Skeletal muscle tissue (tissue), 4 donors: Measurements from ENCODE around the gene BIRC7. TPM values are rescaled to one million over a fixed set of nuclear protein-coding genes. Genes with fewer than 3 reads are reported as not detected.

Experiments used
- H3K27ac ChIP-seq: one replicate; pipeline ENCODE4 v1.7.0; 2013; ENCODE audit warnings: mild to moderate bottlenecking, low read depth, low read length, inconsistent platforms
- H3K27me3 ChIP-seq, 3 donors: one replicate each; pipeline ENCODE4 v1.7.0; 2013; ENCODE audit warnings: low read length in 3 of 3; ENCODE audit not compliant: control insufficient read depth in 3 of 3, insufficient read depth in 3 of 3
- H3K36me3 ChIP-seq, 3 donors: one replicate each; pipeline ENCODE4 v1.7.0; 2013; ENCODE audit warnings: low read length in 3 of 3; ENCODE audit not compliant: control insufficient read depth in 3 of 3, insufficient read depth in 3 of 3
- H3K4me1 ChIP-seq, 3 donors: one replicate each; pipeline ENCODE4 v1.7.0; 2013; ENCODE audit warnings: low read length in 3 of 3, mild to moderate bottlenecking in 3 of 3; ENCODE audit not compliant: control insufficient read depth in 3 of 3, insufficient read depth in 3 of 3
- H3K4me3 ChIP-seq, 3 donors: one replicate each; pipeline ENCODE4 v1.7.0; 2013; ENCODE audit warnings: low read length in 3 of 3
- H3K9ac ChIP-seq, 3 donors: one replicate each; pipeline ENCODE4 v1.7.0; 2013; ENCODE audit warnings: low read length in 3 of 3, mild to moderate bottlenecking in 3 of 3, moderate library complexity in 2 of 3, low read depth in 1 of 3
- H3K9me3 ChIP-seq, 3 donors: one replicate each; pipeline ENCODE4 v1.7.0; 2013; ENCODE audit warnings: low read length in 3 of 3; ENCODE audit not compliant: control insufficient read depth in 3 of 3
- total RNA-seq: library from RNA; depleted of rRNA; stranded (reverse); fragments of >200 nt; gene quantifications from one replicate; pipeline ENCODE4 v1.2.3, GENCODE V29; 2014
- donor health status: Osteomylitis.

Gene BIRC7
- total RNA-seq, 1 donor from 2014 or later, result not detected

DNA sequence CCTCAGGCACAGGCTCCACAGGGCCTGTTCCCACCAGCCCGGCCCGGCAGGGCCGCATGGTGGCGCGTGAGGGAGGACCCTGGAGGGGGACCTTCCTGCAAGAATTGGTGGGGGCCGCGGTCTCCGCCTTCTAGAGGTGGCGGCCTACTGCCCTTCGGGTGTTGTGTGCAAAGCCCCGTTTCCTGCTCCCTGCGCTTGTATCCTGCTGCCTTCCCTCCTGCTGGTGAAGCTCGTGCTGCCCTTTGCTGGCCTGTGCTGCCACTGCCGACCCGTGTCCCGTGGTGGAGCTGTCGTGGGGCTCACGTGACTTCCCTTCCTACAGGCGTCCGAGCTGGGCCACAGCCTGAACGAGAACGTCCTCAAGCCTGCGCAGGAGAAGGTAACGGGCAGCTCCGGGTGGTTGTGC, 48.8 kb downstream of the BIRC7 start:
- peaks cover 49 to 66% (median 56%) of the 10 kb centered on the region in 3 donors for H3K36me3 ChIP-seq

DNA sequence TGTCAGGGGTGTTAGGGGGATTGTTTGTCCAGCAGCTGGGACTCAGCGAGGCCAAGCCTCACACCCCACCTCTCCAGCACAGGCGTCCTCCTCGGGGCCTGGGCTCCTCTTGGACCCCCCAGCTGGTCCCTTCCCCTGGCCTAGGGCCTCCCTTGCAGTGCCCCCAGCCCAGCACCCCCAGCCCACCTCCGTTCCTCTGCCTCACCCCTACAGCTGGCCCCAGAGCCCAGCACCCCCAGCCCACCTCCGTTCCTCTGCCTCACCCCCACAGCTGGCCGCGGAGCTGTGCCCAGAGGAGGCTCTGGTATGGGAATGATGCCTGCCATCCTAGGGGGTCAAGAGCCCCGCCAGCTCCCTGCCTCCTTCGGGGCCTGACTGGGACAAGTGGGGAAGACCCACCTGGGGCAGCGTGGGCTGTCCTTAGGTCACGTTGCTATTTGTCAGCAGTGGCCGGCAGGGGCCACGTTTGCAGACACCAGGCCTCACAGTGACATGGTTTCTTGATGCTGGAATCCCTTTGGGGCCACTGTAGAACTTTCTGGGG, 49.3 kb downstream of the BIRC7 start:
- Histone ChIP-seq H3K36me3 (peaks cover 47 to 61% (median 55%) of the 10 kb centered on the region in 3 donors), H3K9ac (no peak overlapping the region), H3K9me3 (no peaks in the 10 kb centered on the region), H3K4me1 (no peaks in the 10 kb centered on the region), H3K27me3 (no peaks in the 10 kb centered on the region), H3K4me3 (no peak overlapping the region), H3K27ac (no peak overlapping the region)

More for the DNA sequence above, 48.8 kb downstream of the BIRC7 start:
- Histone ChIP-seq H3K27me3 (no peaks in the 10 kb centered on the region), H3K9me3 (no peaks in the 10 kb centered on the region), H3K9ac (no peak overlapping the region), H3K4me1 (no peaks in the 10 kb centered on the region), H3K4me3 (no peak overlapping the region), H3K27ac (no peak overlapping the region)

DNA sequence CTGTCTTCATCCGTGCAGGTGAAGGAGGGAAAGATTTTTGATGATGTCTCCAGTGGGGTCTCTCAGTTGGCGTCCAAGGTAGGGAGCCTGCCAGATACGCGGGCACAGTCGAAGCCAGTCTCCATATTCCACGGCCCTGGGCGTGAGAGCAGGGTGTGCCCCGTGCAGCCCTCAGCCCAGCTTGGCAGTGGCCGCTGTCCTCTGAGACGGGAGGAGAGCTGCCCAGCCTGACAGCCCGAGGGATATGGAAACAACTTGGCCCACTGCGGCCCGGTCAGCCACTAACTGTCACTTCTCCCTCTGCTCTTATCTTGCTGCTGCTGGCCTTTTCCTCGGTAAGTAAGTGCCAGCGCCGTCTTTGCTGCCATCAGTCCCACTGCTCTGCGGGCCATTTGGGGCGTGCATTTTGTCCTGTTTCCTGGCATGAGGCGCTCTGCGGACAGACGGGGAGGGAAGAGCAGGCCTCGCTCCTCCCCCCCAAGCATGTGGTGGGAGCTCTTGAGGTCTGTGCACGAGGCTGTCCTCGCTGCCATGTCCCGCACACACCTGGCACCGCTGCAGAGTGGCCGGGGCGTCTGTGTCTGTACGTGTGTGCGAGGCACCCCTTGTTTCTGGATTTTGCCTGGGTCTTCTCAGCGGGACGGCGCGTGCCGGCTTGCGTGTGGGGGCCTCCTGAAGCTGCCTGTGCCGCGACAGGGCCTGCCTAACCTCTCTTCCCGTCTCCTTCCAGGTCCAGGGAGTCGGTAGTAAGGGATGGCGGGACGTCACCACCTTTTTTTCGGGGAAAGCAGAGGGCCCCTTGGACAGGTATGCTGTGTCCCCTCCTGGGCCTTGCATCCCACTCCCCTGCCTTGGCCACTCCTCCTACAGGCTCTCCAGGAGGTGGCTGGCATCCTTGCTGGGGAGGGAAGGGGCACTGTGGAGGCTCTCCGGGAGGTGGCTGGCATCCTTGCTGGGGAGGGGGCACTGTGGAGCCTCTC, 50.2 kb downstream of the BIRC7 start:
- no peak overlapping the region for H3K4me3 ChIP-seq
- no peak overlapping the region for H3K9ac ChIP-seq
- no peaks in the 10 kb centered on the region for H3K27me3 ChIP-seq
- no peaks in the 10 kb centered on the region for H3K4me1 ChIP-seq
- no peaks in the 10 kb centered on the region for H3K9me3 ChIP-seq
- no peak overlapping the region for H3K27ac ChIP-seq
- peaks cover 43 to 53% (median 49%) of the 10 kb centered on the region in 3 donors for H3K36me3 ChIP-seq

DNA sequence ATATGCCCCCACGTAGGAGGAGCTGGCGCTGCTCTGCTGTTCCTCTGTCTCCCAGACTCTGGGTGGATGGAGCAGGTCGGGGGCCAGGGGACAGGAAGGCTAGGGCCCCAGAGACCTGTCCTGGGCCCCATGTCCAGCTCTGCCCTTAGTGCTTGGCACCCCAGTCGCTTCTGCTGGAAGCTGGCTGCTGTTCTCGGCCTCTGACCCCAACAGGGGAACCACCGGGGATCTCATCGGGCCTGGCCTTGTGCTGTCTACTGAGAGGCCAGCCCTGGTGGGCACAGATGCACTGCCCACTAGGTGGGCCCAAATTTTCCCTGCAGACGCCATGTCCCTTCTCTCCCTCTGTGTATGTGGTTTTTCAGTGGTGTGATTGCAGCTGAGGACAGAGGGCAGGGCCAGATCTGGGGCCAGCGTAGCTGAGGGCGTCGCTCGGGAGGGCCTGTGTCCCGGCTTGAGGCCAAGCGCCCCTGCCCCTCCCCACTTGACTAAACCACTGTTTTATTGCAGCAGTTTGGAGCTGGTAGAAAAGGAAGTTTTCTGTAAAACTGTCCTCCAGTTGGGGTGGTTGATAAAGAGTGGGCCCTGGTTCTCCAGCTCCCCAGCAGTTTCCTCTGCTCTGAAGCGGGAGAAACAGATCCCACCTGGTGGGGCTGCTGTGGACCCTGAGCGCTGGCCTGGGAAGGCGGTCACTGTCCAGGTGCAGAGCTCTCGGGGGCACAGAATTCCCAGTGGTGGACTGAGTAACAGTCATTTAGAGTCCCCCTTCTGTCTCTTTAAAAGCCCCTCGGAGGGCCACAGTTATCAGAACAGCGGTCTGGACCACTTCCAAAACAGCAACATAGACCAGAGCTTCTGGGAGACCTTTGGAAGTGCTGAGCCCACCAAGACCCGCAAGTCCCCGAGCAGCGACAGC, 51.3 kb downstream of the BIRC7 start:
- Histone ChIP-seq H3K9ac (no peak overlapping the region), H3K4me3 (no peak overlapping the region), H3K36me3 (peaks cover 37 to 42% (median 40%) of the 10 kb centered on the region in 3 donors), H3K27ac (no peak overlapping the region), H3K9me3 (no peaks in the 10 kb centered on the region), H3K4me1 (no peaks in the 10 kb centered on the region), H3K27me3 (peaks cover 2 to 4% (median 4%) of the 10 kb centered on the region in 3 donors)

DNA sequence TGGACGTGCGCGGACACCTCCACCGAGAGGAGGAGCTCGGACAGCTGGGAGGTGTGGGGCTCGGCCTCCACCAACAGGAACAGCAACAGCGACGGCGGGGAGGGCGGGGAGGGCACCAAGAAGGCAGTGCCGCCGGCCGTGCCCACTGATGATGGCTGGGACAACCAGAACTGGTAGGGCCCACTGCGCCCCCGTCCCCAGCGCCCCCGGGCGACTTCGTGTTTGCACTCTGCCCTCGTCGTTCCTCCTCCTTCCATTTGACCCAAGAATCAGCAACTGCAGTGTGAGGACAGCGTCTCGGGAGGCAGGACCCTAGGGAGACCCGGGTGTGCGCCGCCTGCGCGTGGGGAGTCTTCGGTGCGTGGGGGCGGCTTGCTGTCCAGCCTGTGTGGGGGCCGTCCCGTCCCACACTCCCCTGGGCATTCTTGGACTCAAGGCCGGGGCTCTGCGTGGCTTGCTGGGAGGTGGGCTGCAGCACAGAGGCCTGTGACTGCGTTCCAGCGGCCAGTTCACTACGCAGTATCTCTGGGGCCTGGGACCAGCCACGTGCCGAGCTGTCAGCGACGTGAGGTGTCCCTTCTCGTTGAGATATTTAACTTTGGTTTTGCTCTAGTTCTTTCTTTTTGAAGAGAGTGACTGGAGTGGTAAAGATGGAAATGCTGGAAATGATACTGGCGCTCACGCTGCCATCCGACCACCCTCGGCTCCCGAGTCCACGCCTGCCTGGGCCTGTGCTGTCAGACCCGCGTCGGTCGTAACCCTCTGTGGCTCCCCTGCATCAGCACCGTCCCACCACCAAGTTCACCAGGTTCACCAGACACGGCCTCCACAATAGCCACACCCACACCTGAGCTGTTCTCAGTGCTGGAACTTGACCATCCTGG, 52.2 kb downstream of the BIRC7 start:
- Histone ChIP-seq H3K36me3 (peaks cover 31 to 38% (median 32%) of the 10 kb centered on the region in 3 donors), H3K4me1 (no peaks in the 10 kb centered on the region)

DNA sequence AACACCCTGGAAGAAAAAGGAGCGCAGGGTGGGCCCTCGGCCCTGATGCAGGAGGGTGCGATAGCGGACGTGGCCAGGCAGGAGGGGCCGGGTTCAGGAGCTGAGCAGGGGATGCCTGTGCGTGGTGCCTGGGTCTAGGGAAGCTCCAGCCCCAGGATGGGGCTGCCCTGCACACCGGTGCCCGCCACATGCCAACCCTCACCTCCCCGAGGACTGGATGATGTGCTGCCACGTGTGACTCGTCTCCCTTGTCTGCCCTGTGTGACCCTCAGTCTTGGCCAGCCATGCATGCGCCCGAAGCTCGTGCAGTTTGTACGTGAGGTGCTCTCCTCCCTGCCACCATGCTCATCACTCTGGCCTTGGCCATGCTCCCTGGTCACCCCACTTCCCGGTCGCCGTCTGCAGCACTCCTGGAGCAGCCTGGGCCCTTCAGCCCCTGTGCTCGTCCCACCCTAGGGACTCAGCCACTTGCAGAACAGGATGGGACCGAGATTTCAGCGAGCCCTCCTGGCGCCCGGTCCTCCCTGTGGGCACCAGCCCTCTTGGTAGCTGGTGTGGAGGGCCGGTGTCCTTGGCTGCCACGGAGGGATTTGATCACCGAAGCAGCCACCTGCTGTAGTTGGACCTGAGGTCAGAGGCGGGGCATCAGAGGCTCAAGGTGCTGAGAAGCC, 53.0 kb downstream of the BIRC7 start:
- Histone ChIP-seq H3K9me3 (no peaks in the 10 kb centered on the region), H3K4me1 (no peaks in the 10 kb centered on the region), H3K27me3 (peaks cover 7 to 21% (median 19%) of the 10 kb centered on the region in 3 donors), H3K9ac (no peak overlapping the region), H3K36me3 (peaks cover 25 to 30% (median 25%) of the 10 kb centered on the region in 3 donors), H3K4me3 (no peak overlapping the region), H3K27ac (no peak overlapping the region)

More for the DNA sequence above, 52.2 kb downstream of the BIRC7 start:
- H3K27ac ChIP-seq, result no peak overlapping the region
- peaks cover 7 to 13% (median 12%) of the 10 kb centered on the region in 3 donors for H3K27me3 ChIP-seq
- H3K9me3 ChIP-seq, result no peaks in the 10 kb centered on the region
- H3K9ac ChIP-seq, result no peak overlapping the region
- H3K4me3 ChIP-seq, result no peak overlapping the region

DNA sequence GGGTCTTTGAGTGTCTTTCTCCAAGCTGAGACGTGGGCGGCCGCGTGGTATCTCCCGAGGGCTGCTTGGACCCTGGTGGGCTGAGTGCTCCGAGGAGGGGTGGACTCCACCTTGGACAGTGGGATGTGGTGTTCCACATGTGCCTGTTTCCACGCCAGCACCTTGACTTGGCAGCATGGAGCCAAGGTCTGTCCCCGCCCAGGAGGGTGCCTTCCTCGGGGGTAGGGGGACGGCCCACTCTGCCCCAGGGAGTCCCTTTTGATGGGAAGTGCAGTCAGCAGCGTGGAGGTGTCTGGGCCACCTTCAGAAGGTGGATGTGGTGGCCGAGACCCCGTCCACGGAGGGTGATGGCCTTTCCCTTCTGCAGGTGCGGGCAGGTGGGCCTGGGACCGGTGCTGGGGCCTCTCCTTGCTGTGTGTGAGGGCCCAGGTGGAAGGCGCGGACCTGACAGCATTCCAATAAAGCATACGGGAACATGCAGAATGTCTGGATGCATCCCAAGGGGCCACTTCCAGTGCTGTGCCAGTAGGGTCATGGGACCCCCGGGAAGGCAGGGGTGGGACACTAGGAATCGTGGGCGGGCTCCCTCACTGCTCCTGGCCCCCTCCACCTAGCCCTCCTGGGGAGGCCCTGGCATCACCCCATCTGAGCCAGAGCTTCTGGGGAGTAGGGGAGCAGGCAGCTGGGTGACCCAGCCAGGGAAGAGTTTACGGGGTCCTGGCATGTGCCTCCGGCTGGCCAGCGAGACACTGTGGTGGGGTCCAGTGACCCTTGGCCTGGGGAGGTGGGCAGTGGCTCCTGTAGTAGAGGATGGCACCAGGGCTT, 53.8 kb downstream of the BIRC7 start:
- no peak overlapping the region for H3K9ac ChIP-seq
- no peaks in the 10 kb centered on the region for H3K9me3 ChIP-seq
- H3K27me3 ChIP-seq, result peaks cover 7 to 24% (median 22%) of the 10 kb centered on the region in 3 donors
- no peak overlapping the region for H3K4me3 ChIP-seq
- H3K36me3 ChIP-seq, result peaks cover 22 to 24% (median 23%) of the 10 kb centered on the region in 3 donors
- H3K27ac ChIP-seq, result no peak overlapping the region
- H3K4me1 ChIP-seq, result no peaks in the 10 kb centered on the region
